K562 (cell line): ENCODE measurements around the gene TMEM120B. TPM values are rescaled to one million over a fixed set of nuclear protein-coding genes. Genes with fewer than 3 reads are reported as not detected.

Experiments
- BRD9 ChIP-seq: fragments of 450-650 bp; IDR thresholded peaks from 2 replicates; pipeline ENCODE4 v1.6.1; 2018; ENCODE audit warnings: low read depth; ENCODE audit not compliant: partially characterized antibody
- GTF2F1 ChIP-seq: IDR thresholded peaks from 2 replicates; pipeline ENCODE4 v1.6.1; 2011; ENCODE audit warnings: low read depth, low read length, improper control_type of control experiment
- IRF2 ChIP-seq: sonication (generic); formaldehyde crosslinking; IDR thresholded peaks from 2 replicates; pipeline ENCODE4 v1.8.1; 2022; ENCODE audit warnings: mild to moderate bottlenecking, missing genetic modification reagents
- KLF13 ChIP-seq: fragments of 450-650 bp; IDR thresholded peaks from 2 replicates; pipeline ENCODE4 v1.6.1; 2016; ENCODE audit warnings: missing genetic modification characterization, low read depth, mild to moderate bottlenecking, missing compliant biosample characterization, moderate library complexity, borderline replicate concordance
- LCOR ChIP-seq: sonication (generic); formaldehyde crosslinking; IDR thresholded peaks from 2 replicates; pipeline ENCODE4 v1.8.0; 2022; ENCODE audit warnings: mild to moderate bottlenecking, missing genetic modification reagents
- MAX ChIP-seq: sonication (generic); formaldehyde crosslinking; IDR thresholded peaks from 2 replicates; pipeline ENCODE4 v1.9.0; 2022; ENCODE audit warnings: mild to moderate bottlenecking, missing genetic modification reagents
- NELFE ChIP-seq: IDR thresholded peaks from 2 replicates; pipeline ENCODE4 v1.6.1; 2011; ENCODE audit warnings: mild to moderate bottlenecking; ENCODE audit not compliant: insufficient read depth, insufficient read length
- NR2C1 ChIP-seq, 2 experiments: fragments of 450-650 bp; IDR thresholded peaks; 2 replicates each; pipeline ENCODE4 v1.6.1; 2017; ENCODE audit warnings: mild to moderate bottlenecking in 2 of 2, antibody characterized with exemption in 1 of 2, inconsistent platforms in 1 of 2, missing compliant biosample characterization in 1 of 2, missing genetic modification characterization in 1 of 2
- PBX2 ChIP-seq, 2 experiments: IDR thresholded peaks in 1 of 2; conservative IDR thresholded peaks in 1 of 2; 2 replicates each; pipeline ENCODE4 v1.6.1; 2016; ENCODE audit warnings: low read depth in 2 of 2, mild to moderate bottlenecking in 1 of 2, missing compliant biosample characterization in 1 of 2, missing genetic modification characterization in 1 of 2, moderate library complexity in 1 of 2
- RBFOX2 ChIP-seq: fragments of 200-400 bp; formaldehyde crosslinking; IDR thresholded peaks from 2 replicates; pipeline ENCODE4 v1.6.1; 2017; ENCODE audit warnings: low read depth, mild to moderate bottlenecking, low read length, moderate library complexity
- RBM22 ChIP-seq: fragments of 200-400 bp; formaldehyde crosslinking; IDR thresholded peaks from 2 replicates; pipeline ENCODE4 v1.6.1; 2018; ENCODE audit warnings: low read length, low read depth; ENCODE audit not compliant: poor library complexity, severe bottlenecking
- TEAD1 ChIP-seq, 2 experiments: fragments of 450-650 bp in 1 of 2; sonication (generic) in 1 of 2; formaldehyde crosslinking; IDR thresholded peaks; 2 replicates each; pipeline versions ENCODE4 v1.4.0 to v1.8.0; 2020 to 2022; ENCODE audit warnings: mild to moderate bottlenecking in 2 of 2, missing genetic modification reagents in 1 of 2
- ZNF197 ChIP-seq: fragments of 200-800 bp; sonication (Bioruptor generic); IDR thresholded peaks from 2 replicates; pipeline ENCODE4 v1.6.1; 2016; ENCODE audit warnings: low read depth, missing genetic modification characterization, missing compliant biosample characterization
- ZNF224 ChIP-seq: sonication (generic); formaldehyde crosslinking; IDR thresholded peaks from 2 replicates; pipeline ENCODE4 v1.8.0; 2022; ENCODE audit warnings: mild to moderate bottlenecking, missing genetic modification reagents
- ZNF717 ChIP-seq: fragments of 250-450 bp; sonication (Bioruptor Pico); IDR thresholded peaks from 2 replicates; pipeline ENCODE4 v1.5.0; 2021
- ZNF780A ChIP-seq: fragments of 250-450 bp; sonication (Bioruptor Pico); IDR thresholded peaks from 2 replicates; pipeline ENCODE4 v1.5.0; 2021; ENCODE audit warnings: mild to moderate bottlenecking
- ZNF79 ChIP-seq: fragments of 250-450 bp; sonication (Bioruptor Pico); IDR thresholded peaks from 2 replicates; pipeline ENCODE4 v1.4.0; 2020; ENCODE audit warnings: low read depth, mild to moderate bottlenecking, moderate library complexity
- polyA plus RNA-seq, 8 experiments: library from polyadenylated mRNA; depleted of rRNA in 4 of 8; stranded (reverse) in 5 of 8; unstranded in 3 of 8; fragments of >200 nt; fragmentation: Nextera tagmentation in 2 of 8; fragmentation: Illumina TruSeq in 1 of 8; extraction: Ambion mirVana in 2 of 8; extraction: Trizol in 1 of 8; gene quantifications; 2 replicates each; pipeline versions ENCODE4 v1.2.1 to v1.2.3, GENCODE V29; 2011 to 2014; ENCODE audit warnings: inconsistent platforms in 1 of 8, missing spikeins in 1 of 8
- total RNA-seq, 7 experiments: library from RNA; depleted of rRNA in 6 of 7; stranded (reverse); fragments of >200 nt in 6 of 7; fragmentation: Illumina TruSeq in 2 of 7; extraction: Trizol in 2 of 7; gene quantifications; 2 replicates each; pipeline versions ENCODE4 v1.2.1 to v1.2.3, GENCODE V29; 2011 to 2021; ENCODE audit warnings: low replicate concordance in 1 of 7
- TF ChIP-seq, protein P1 (sequence below): IDR thresholded peaks from 2 replicates; pipeline ENCODE4 v1.6.1; 2011; ENCODE audit warnings: borderline replicate concordance, low read depth, mild to moderate bottlenecking, moderate library complexity, low read length; ENCODE audit not compliant: insufficient read depth, poor library complexity, severe bottlenecking

The TMEM120B gene
- total and polyA plus RNA-seq, 9 of the 15 experiments (the other 6 are each of a cell fraction or from before 2014, with no cell fraction given) = 1.7 to 18.6 (median 7.4) TPM

DNA sequence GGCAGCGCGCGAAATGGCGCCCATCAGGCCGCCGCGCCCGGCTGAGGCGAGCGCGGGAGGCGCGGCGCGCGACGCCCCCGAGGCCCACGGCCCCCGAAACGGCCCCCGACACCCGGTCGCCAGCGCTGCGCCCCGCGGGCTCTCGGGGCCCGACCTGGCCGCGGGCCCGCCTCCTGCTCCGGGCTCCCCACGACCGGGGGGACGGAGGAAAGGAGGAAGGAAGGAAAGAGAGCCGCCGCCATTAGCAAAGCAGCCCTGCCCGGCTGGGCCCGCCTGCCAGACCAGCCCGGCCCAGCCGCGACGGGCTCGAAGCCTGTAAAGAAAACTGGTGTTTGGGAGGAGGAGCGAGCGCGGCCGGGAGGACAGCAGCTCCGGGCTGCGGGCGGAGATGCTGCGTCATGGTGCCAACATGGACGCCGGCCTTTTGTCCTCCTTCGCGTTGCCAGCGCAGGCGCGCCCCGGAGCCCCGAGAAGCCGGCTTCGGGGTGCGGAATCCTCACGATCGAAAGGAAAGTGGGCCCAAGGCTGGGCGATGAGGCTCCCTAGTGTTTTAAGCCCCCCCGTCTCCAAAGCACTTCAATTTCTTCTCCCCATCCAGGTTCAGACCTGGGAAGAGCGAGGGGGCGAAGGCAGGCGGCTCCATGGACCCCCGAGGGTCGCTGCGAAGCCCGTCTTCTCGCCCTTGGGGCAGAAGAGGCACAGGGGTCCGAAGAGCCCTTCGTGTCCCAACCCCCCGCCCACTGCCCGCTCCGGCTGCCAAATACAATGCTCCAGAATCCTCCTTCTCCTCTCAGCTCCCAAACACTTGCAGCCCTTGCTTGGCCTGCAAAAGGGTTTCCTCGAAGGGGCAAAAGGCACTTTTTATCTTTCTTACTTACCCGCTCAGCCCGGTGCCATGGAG, 88.4 kb downstream of the TMEM120B start (continued):
- TF ChIP-seq PBX2 (CRISPR knock-in tag; IDR thresholded peaks at IDR 0.05; ENCODE audit: low read depth) = no peak
- no peak for TF ChIP-seq PBX2 (tag; conservative IDR thresholded peaks at IDR 0.05; ENCODE audit: low read depth)
- peak; percentile 87 for TF ChIP-seq RBFOX2
- no peak for TF ChIP-seq ZNF717 (CRISPR knock-in tag)
- TF ChIP-seq BRD9 = peak; percentile 69
- TF ChIP-seq GTF2F1 = no peak
- peak in 1 of 2 experiments; percentile 41; a peak in 1 of 4 replicates for TF ChIP-seq TEAD1 (CRISPR knock-in tag; IDR thresholded peaks at IDR 0.05)
- no peak for TF ChIP-seq IRF2 (CRISPR knock-in tag)
- TF ChIP-seq RBM22 = peak; percentile 90
- TF ChIP-seq ZNF780A = no peak
- TF ChIP-seq ZNF79 (CRISPR knock-in tag) = 0 out of 2 replicates have a peak, but pooled peaks have one; percentile 10
- no peak; the same call in 1 of the 2 replicates for TF ChIP-seq MAX (CRISPR knock-in tag)
- TF ChIP-seq, protein P1, sequence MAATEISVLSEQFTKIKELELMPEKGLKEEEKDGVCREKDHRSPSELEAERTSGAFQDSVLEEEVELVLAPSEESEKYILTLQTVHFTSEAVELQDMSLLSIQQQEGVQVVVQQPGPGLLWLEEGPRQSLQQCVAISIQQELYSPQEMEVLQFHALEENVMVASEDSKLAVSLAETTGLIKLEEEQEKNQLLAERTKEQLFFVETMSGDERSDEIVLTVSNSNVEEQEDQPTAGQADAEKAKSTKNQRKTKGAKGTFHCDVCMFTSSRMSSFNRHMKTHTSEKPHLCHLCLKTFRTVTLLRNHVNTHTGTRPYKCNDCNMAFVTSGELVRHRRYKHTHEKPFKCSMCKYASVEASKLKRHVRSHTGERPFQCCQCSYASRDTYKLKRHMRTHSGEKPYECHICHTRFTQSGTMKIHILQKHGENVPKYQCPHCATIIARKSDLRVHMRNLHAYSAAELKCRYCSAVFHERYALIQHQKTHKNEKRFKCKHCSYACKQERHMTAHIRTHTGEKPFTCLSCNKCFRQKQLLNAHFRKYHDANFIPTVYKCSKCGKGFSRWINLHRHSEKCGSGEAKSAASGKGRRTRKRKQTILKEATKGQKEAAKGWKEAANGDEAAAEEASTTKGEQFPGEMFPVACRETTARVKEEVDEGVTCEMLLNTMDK = no peak
- TF ChIP-seq LCOR (CRISPR knock-in tag) = peak; percentile 20; the same call in 1 of the 2 replicates
- 0 out of 2 replicates have a peak, but pooled peaks have one; percentile 48 for TF ChIP-seq ZNF197 (CRISPR knock-in tag)
- TF ChIP-seq NELFE = no peak
- TF ChIP-seq KLF13 (tag) = peak; percentile 39; the same call in 1 of the 2 replicates
- no peak for TF ChIP-seq ZNF224
- TF ChIP-seq NR2C1 (IDR thresholded peaks at IDR 0.05) = no peak
- TF ChIP-seq NR2C1 (tag; IDR thresholded peaks at IDR 0.05) = peak; percentile 21; the same call in 1 of the 2 replicates
